Duodenal mucosa (tissue), 2 donors: ENCODE measurements around the gene ZNF124.

Experiments
- H3K27ac ChIP-seq: one replicate; pipeline ENCODE4 v1.7.0; 2013; ENCODE audit warnings: low read depth, low read length
- H3K27me3 ChIP-seq, 2 donors: one replicate each; pipeline ENCODE4 v1.7.0; 2013; ENCODE audit warnings: low read length in 2 of 2, control low read depth in 1 of 2; ENCODE audit not compliant: insufficient read depth in 2 of 2, control insufficient read depth in 1 of 2
- H3K36me3 ChIP-seq, 2 donors: one replicate each; pipeline ENCODE4 v1.7.0; 2013; ENCODE audit warnings: low read length in 2 of 2, control low read depth in 1 of 2; ENCODE audit not compliant: insufficient read depth in 2 of 2, control insufficient read depth in 1 of 2
- H3K4me1 ChIP-seq, 2 donors: one replicate each; pipeline ENCODE4 v1.7.0; 2013; ENCODE audit warnings: low read length in 2 of 2, control low read depth in 1 of 2; ENCODE audit not compliant: insufficient read depth in 2 of 2, control insufficient read depth in 1 of 2
- H3K4me3 ChIP-seq, 2 donors: one replicate each; pipeline ENCODE4 v1.7.0; 2013; ENCODE audit warnings: low read length in 2 of 2, low read depth in 1 of 2
- H3K9ac ChIP-seq, 2 donors: one replicate each; pipeline ENCODE4 v1.7.0; 2013; ENCODE audit warnings: low read length in 2 of 2, low read depth in 1 of 2
- H3K9me3 ChIP-seq, 2 donors: one replicate each; pipeline ENCODE4 v1.7.0; 2013; ENCODE audit warnings: low read length in 2 of 2, control low read depth in 1 of 2; ENCODE audit not compliant: control insufficient read depth in 1 of 2

The ZNF124 gene

DNA sequence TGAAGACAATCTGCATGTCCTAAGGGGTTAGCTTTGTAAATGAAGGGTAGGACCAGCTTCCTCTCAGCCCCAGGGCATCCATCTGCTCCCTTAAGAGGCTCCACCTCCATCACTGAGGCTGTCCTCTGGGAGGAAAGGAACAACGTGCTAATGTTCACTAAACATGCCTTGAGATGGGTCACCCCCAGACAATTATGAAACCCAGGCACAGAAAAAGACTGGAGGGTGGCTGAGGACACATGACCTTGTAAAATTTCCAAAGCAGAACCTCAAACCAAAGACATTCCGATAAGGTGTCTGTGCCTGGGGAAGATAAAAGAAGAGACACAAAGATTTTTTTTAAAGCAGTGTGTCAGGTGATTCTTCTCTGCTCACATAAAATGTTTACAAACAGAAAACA is 37.6 kb upstream of the ZNF124 start:
- Histone ChIP-seq H3K36me3 (peaks cover 0 to 6% of the 10 kb centered on the region in 2 donors), H3K27ac (no peak overlapping the region), H3K4me1 (peaks cover 14 to 18% of the 10 kb centered on the region in 2 donors), H3K4me3 (peak overlapping the region; percentile 82 to 88), H3K27me3 (no peaks in the 10 kb centered on the region), H3K9me3 (no peaks in the 10 kb centered on the region), H3K9ac (peak overlapping the region in 1 of 2 donors; percentile 70)

DNA sequence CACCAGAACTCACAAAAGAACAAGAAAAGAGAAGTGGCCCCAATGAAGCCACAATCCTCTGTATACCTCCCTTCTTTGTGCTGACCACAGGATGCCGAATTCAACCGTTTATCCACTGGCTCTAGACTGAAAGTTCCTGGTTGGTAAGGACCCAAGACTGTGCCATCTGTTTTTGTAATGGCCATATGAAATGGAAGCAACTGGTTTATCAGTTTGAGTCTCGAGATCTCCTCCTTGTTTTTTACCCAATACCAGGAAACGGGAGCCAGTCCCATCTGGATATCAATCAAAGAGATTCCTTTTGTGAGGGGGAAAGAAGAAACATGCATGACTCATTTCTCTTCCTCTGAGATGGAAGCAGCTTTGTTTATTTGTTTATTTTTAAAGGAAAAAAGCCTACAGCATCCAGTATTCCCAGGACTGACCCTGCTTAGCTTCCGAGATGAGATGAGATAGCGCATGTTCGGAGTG is 32.4 kb upstream of the ZNF124 start:
- no peaks in the 10 kb centered on the region for H3K9me3 ChIP-seq
- H3K4me3 ChIP-seq: no peak overlapping the region
- H3K4me1 ChIP-seq: peaks cover 4 to 9% of the 10 kb centered on the region in 2 donors
- H3K27me3 ChIP-seq: no peaks in the 10 kb centered on the region
- H3K27ac ChIP-seq: no peak overlapping the region
- no peak overlapping the region for H3K9ac ChIP-seq
- H3K36me3 ChIP-seq: peaks cover 11 to 23% of the 10 kb centered on the region in 2 donors

DNA sequence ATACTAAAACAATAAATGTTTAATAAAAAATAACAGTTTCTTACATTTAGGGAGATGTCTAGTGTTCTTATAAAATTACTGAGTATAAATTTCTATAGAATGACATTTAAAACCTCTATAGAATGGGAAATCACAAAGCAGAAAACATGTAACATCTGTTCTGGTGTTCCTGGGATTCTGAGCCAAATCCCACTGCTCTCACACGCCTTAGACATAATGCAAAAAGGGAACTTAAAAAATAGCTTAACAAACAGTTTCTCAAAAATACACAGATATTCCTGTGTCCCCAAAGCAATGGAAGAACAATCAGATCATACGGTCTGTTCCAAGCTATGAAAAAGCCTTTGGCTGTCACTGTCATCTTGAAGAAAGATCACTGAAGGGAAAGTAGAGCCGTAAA is 27.0 kb upstream of the ZNF124 start:
- no peak overlapping the region for H3K4me3 ChIP-seq
- H3K36me3 ChIP-seq: peaks cover 21 to 53% of the 10 kb centered on the region in 2 donors
- H3K4me1 ChIP-seq: no peaks in the 10 kb centered on the region
- no peaks in the 10 kb centered on the region for H3K27me3 ChIP-seq
- no peak overlapping the region for H3K9ac ChIP-seq
- peaks cover 3 to 6% of the 10 kb centered on the region in 2 donors for H3K9me3 ChIP-seq
- no peak overlapping the region for H3K27ac ChIP-seq

DNA sequence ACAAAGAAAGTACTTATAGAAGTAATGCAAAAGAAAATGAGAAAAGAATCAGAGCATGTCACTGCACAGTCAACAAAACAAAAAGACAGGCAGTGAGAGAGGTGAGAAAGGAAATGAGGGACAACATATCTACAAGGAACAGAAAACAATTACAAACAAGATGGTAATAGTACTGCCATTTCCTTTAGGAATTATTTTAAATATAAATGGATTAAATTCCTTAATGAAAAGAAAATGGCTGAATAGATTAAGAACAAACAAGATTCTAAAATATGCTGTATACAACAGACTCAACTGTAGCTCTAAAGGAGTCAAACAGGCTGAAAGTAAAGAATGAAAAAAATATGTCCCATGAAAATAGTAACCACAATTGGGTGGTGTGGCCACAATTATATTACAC is 22.1 kb upstream of the ZNF124 start:
- H3K4me3 ChIP-seq: no peak overlapping the region
- H3K27ac ChIP-seq: no peak overlapping the region
- H3K4me1 ChIP-seq: no peaks in the 10 kb centered on the region
- no peak overlapping the region for H3K9ac ChIP-seq
- peaks cover 32 to 36% of the 10 kb centered on the region in 2 donors for H3K9me3 ChIP-seq
- no peaks in the 10 kb centered on the region for H3K27me3 ChIP-seq
- H3K36me3 ChIP-seq: peaks cover 27 to 53% of the 10 kb centered on the region in 2 donors

DNA sequence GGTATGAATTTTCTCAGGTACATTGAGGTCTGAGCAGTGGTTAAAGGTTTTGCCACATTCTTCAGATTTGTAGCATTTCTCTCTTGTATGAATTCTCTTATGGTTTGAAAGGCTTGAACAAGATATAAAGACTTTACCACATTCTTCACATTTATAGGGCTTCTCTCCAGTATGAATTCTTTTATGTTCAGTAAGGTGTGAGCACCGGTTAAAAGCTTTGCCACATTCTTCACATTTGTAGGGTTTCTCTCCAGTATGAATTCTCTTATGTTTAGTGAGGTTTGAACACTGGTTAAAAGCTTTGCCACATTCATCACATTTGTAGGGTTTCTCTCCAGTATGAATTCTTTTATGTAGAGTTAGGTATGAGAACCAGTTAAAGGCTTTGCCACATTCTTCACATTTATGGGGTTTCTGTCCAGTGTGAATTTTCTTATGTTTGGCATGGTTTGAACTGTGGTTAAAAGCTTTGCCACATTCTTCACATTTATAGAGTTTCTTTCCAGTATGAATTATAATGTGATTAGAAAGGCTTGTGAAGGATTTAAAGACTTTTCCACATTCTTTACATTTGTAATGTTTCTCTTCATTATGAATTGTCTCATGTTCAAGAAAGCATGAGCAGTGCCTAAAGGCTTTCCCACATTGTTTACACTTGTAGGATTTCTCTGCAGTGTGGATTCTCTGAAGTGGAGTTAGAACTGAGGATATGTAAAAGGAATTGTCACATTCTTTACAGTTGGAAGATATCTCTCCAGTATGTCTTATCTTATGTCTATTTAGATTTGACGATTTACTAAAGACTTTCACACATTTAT is 18.4 kb upstream of the ZNF124 start:
- Histone ChIP-seq H3K9me3 (peaks cover 43 to 44% of the 10 kb centered on the region in 2 donors), H3K27me3 (no peaks in the 10 kb centered on the region)

DNA sequence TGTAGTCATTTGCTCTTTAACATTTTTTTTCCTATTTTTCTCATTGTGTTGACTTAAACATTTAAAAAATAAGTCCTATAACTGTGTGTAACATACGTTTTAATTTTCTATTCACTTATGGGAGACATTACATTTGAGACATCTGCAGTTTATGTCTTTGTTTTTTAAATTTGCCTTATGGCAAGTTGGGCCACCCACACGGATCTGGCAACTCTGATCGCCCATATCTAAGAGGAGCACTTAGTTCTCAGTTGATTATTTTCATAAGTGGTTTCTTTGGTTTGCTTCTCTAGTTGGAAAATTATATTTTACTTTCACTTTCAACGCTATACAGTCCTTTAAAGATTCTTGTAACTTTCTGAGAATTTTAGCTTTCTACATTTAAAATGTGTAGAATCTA is 13.8 kb upstream of the ZNF124 start:
- Histone ChIP-seq H3K4me3 (no peak overlapping the region), H3K27me3 (no peaks in the 10 kb centered on the region), H3K36me3 (peaks cover 7 to 8% of the 10 kb centered on the region in 2 donors), H3K27ac (no peak overlapping the region), H3K9ac (no peak overlapping the region), H3K4me1 (no peaks in the 10 kb centered on the region), H3K9me3 (peaks cover 39 to 51% of the 10 kb centered on the region in 2 donors)

More for the DNA sequence above, 18.4 kb upstream of the ZNF124 start:
- Histone ChIP-seq H3K4me1 (no peaks in the 10 kb centered on the region), H3K9ac (no peak overlapping the region), H3K36me3 (peaks cover 19 to 22% of the 10 kb centered on the region in 2 donors), H3K27ac (no peak overlapping the region), H3K4me3 (peak overlapping the region in 1 of 2 donors; percentile 15)

DNA sequence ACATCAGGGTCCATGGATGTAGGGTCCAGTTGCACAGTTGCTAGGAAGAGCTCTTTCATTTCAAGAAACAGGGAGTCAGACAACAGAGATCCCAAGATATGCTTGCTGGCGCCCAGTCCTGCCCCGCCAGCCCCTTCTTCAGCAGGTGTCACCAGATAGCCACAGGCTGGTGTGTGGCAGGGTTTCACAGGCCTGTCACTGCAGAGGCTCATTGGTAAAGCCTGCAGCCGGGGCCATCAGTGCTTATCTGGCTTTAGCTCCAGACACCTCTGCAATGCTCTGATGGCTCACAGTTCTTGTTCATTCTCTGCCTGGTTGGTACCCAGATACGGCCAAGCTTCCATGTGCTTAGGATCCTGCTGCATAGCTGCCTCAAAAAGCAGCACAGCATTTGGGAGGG is 12.4 kb upstream of the ZNF124 start:
- peaks cover 25 to 38% of the 10 kb centered on the region in 2 donors for H3K9me3 ChIP-seq
- H3K27ac ChIP-seq: no peak overlapping the region
- H3K36me3 ChIP-seq: no peaks in the 10 kb centered on the region
- no peak overlapping the region for H3K9ac ChIP-seq
- no peak overlapping the region for H3K4me3 ChIP-seq
- H3K4me1 ChIP-seq: no peaks in the 10 kb centered on the region
- H3K27me3 ChIP-seq: no peaks in the 10 kb centered on the region

DNA sequence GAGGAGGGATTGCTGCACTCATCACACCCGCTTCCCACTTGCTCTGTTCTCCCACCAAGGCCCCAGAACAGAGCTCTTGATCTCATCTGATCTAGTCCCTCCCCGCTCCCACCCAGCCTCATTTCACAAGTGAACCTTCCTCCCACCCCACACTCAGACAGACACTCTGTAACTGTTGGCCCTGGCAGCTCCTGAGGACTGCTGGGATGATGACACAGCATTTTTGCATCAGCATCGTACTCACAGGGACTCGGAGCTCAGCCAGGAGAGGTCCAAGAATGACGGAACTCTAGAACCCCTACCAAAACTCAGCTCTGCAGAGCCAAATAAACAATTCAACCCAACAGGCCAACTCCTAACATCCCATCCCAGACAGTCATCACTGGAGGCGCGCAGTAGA is 11.2 kb upstream of the ZNF124 start:
- no peaks in the 10 kb centered on the region for H3K36me3 ChIP-seq
- H3K4me3 ChIP-seq: no peak overlapping the region
- no peak overlapping the region for H3K27ac ChIP-seq
- no peaks in the 10 kb centered on the region for H3K27me3 ChIP-seq
- H3K9ac ChIP-seq: no peak overlapping the region
- no peaks in the 10 kb centered on the region for H3K4me1 ChIP-seq
- peaks cover 25 to 34% of the 10 kb centered on the region in 2 donors for H3K9me3 ChIP-seq

DNA sequence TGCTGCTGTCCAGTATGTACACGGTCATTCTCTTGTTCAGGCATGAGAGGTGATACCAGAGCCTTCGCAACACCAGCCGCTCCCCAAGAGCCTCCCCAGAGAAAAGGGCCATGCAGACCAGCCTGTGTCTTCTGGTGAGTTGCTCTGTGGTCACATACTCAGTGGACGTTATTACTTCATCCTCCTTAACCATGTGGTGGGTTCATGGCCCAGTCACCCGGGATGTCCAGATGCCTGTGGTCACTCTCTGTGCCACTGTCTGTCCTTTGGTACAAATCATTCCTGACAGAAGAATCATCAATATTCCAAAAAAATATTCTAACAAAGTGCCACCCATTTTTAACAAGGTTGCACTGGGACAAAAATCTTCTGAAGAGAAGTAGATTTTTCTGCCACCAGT is 8.8 kb upstream of the ZNF124 start:
- Histone ChIP-seq H3K4me3 (no peak overlapping the region), H3K27me3 (no peaks in the 10 kb centered on the region), H3K36me3 (no peaks in the 10 kb centered on the region), H3K4me1 (no peaks in the 10 kb centered on the region), H3K9ac (no peak overlapping the region), H3K27ac (no peak overlapping the region), H3K9me3 (peaks cover 21 to 28% of the 10 kb centered on the region in 2 donors)

DNA sequence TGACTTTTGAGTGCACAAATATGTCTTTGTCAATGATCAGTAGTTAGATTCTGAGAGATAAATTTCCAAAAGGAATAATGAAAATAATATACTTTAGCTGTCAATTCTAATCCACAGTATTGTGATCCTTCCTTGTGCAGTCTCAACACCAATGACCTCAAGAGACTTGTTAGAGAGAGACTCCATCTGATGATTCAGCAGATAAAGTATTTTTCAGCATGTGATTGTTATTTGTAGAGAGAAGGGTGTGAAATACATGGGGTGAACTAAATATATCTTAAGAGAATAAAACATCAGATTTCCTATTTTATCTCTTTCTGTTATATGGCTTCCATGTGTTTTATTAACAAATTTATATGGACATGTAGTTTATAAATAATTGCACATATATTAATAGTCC is 5.9 kb upstream of the ZNF124 start:
- H3K36me3 ChIP-seq: no peaks in the 10 kb centered on the region
- H3K9me3 ChIP-seq: peaks cover 0 to 2% of the 10 kb centered on the region in 2 donors
- H3K4me1 ChIP-seq: no peaks in the 10 kb centered on the region
- H3K9ac ChIP-seq: no peak overlapping the region
- H3K4me3 ChIP-seq: no peak overlapping the region
- H3K27me3 ChIP-seq: no peaks in the 10 kb centered on the region
- no peak overlapping the region for H3K27ac ChIP-seq
